Omental fat pad (tissue), 4 donors: ENCODE results near the gene ZNF800. TPM values are rescaled to one million over a fixed set of nuclear protein-coding genes. Genes with fewer than 3 reads are reported as not detected.

Source experiments
- ATAC-seq: fragments of 150-250 bp; one replicate; pipeline ENCODE4 v1.9.1; 2016; ENCODE audit warnings: mild to moderate bottlenecking, moderate library complexity; ENCODE audit not compliant: low FRiP score
- DNase-seq: peaks from one replicate; pipeline ENCODE4 v3.0.0-alpha.2; 2019; ENCODE audit warnings: low spot score
- CTCF ChIP-seq, 3 donors: fragments of 450-650 bp; IDR thresholded peaks; one replicate each; pipeline ENCODE4 v1.5.1; 2016 to 2017; ENCODE audit warnings: antibody characterized with exemption in 3 of 3, mild to moderate bottlenecking in 3 of 3, moderate library complexity in 2 of 3
- total RNA-seq, 4 donors: library from RNA; depleted of rRNA; stranded (reverse); fragments of >200 nt; gene quantifications; one replicate each; pipeline ENCODE4 v1.1.0, GENCODE V29; 2016

Gene ZNF800
- total RNA-seq, 4 donors from 2014 or later = 28.3 to 47.2 (median 35.8) TPM

GRCh38 chr7:127365164-127365956 is 27.1 kb downstream of the ZNF800 start:
- ATAC-seq = no peak
- no peak for TF ChIP-seq CTCF (IDR thresholded peaks at IDR 0.05)

GRCh38 chr7:127362364-127363027 is 30.0 kb downstream of the ZNF800 start:
- no peak for ATAC-seq

More at GRCh38 chr7:127365164-127365956, 27.1 kb downstream of the ZNF800 start:
- no peak for DNase-seq

GRCh38 chr7:127361736-127362135 is 30.8 kb downstream of the ZNF800 start:
- ATAC-seq = no peak

More at GRCh38 chr7:127362364-127363027, 30.0 kb downstream of the ZNF800 start:
- TF ChIP-seq CTCF (IDR thresholded peaks at IDR 0.05) = no peak
- no peak for DNase-seq

GRCh38 chr7:127359011-127359410 is 33.5 kb downstream of the ZNF800 start:
- DNase-seq (no peak), ATAC-seq (no peak)
- TF ChIP-seq CTCF (IDR thresholded peaks at IDR 0.05) = no peak

More at GRCh38 chr7:127361736-127362135, 30.8 kb downstream of the ZNF800 start:
- TF ChIP-seq CTCF (IDR thresholded peaks at IDR 0.05) = no peak
- DNase-seq = no peak

- no peak for DNase-seq
- no peak for ATAC-seq
- no peak for TF ChIP-seq CTCF (IDR thresholded peaks at IDR 0.05)
Observed at GRCh38 chr7:127353897-127354296, 38.6 kb downstream of the ZNF800 start.

- ATAC-seq = no peak
- TF ChIP-seq CTCF (IDR thresholded peaks at IDR 0.05) = no peak
- no peak for DNase-seq
Observed at GRCh38 chr7:127350586-127350985, 41.9 kb downstream of the ZNF800 start.
